Measurements from ENCODE around the gene RIC1. TPM values are rescaled to one million over a fixed set of nuclear protein-coding genes. Genes with fewer than 3 reads are reported as not detected.
"Not testable (repeated sequence)": the region's sequence is repeated elsewhere in the genome, so short reads cannot be mapped to it uniquely, and the experiment has no call there.

Gene RIC1
- total RNA-seq, 2 donors from 2014 or later, result 44.5 to 49.4 TPM

- DNase-seq (ENCODE audit: low spot score) (no peak), ATAC-seq (ENCODE audit: insufficient number of reproducible peaks, low FRiP score, low read depth) (no peak)
- TF ChIP-seq, protein P1, sequence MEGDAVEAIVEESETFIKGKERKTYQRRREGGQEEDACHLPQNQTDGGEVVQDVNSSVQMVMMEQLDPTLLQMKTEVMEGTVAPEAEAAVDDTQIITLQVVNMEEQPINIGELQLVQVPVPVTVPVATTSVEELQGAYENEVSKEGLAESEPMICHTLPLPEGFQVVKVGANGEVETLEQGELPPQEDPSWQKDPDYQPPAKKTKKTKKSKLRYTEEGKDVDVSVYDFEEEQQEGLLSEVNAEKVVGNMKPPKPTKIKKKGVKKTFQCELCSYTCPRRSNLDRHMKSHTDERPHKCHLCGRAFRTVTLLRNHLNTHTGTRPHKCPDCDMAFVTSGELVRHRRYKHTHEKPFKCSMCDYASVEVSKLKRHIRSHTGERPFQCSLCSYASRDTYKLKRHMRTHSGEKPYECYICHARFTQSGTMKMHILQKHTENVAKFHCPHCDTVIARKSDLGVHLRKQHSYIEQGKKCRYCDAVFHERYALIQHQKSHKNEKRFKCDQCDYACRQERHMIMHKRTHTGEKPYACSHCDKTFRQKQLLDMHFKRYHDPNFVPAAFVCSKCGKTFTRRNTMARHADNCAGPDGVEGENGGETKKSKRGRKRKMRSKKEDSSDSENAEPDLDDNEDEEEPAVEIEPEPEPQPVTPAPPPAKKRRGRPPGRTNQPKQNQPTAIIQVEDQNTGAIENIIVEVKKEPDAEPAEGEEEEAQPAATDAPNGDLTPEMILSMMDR (IDR thresholded peaks at IDR 0.05), result no peak
- Histone ChIP-seq H3K4me3 (no peak overlapping the region), H3K9me3 (no peaks in the 10 kb centered on the region), H3K27me3 (replicated peaks; ENCODE audit: insufficient read depth) (no peaks in the 10 kb centered on the region), H3K27ac (no peak overlapping the region), H3K36me3 (peaks cover 3% of the 10 kb centered on the region), H3K4me1 (ENCODE audit: control insufficient read depth in 1 of 2, low read depth in 2 of 2) (no peaks in the 10 kb centered on the region)
These were observed 164.9 kb downstream of the RIC1 start for GRCh38 chr9:5793812-5794211.

- Histone ChIP-seq H3K4me3 (no peak overlapping the region), H3K4me1 (ENCODE audit: control insufficient read depth in 1 of 2, low read depth in 2 of 2) (peaks cover 10% of the 10 kb centered on the region in 2 donors), H3K36me3 (peaks cover 3% of the 10 kb centered on the region), H3K9me3 (no peaks in the 10 kb centered on the region), H3K27me3 (replicated peaks; ENCODE audit: insufficient read depth) (no peaks in the 10 kb centered on the region), H3K27ac (no peak overlapping the region)
- TF ChIP-seq, protein P1 (IDR thresholded peaks at IDR 0.05), result no peak
- no peak for DNase-seq (ENCODE audit: low spot score)
- ATAC-seq (ENCODE audit: insufficient number of reproducible peaks, low FRiP score, low read depth), result no peak
These were observed 167.4 kb downstream of the RIC1 start for GRCh38 chr9:5796298-5796697.

GRCh38 chr9:5798581-5798980, 169.7 kb downstream of the RIC1 start:
- H3K9me3 ChIP-seq, result no peaks in the 10 kb centered on the region
- TF ChIP-seq, protein P1 (IDR thresholded peaks at IDR 0.05), result no peak

GRCh38 chr9:5799314-5799713, 170.4 kb downstream of the RIC1 start:
- Histone ChIP-seq H3K9me3 (no peaks in the 10 kb centered on the region), H3K27me3 (replicated peaks; ENCODE audit: insufficient read depth) (no peaks in the 10 kb centered on the region), H3K27ac (no peak overlapping the region), H3K4me3 (peak overlapping the region; percentile 35), H3K4me1 (ENCODE audit: control insufficient read depth in 1 of 2, low read depth in 2 of 2) (peaks cover 15% of the 10 kb centered on the region in 2 donors), H3K36me3 (no peaks in the 10 kb centered on the region)
- no peak for ATAC-seq (ENCODE audit: insufficient number of reproducible peaks, low FRiP score, low read depth)
- DNase-seq (ENCODE audit: low spot score), result no peak
- TF ChIP-seq, protein P1 (IDR thresholded peaks at IDR 0.05), result peak; percentile 54

More at GRCh38 chr9:5798581-5798980, 169.7 kb downstream of the RIC1 start:
- no peaks in the 10 kb centered on the region for H3K27me3 ChIP-seq (replicated peaks; ENCODE audit: insufficient read depth)
- H3K36me3 ChIP-seq, result no peaks in the 10 kb centered on the region
- no peak for DNase-seq (ENCODE audit: low spot score)
- peaks cover 15% of the 10 kb centered on the region in 2 donors for H3K4me1 ChIP-seq (ENCODE audit: control insufficient read depth in 1 of 2, low read depth in 2 of 2)
- no peak for ATAC-seq (ENCODE audit: insufficient number of reproducible peaks, low FRiP score, low read depth)
- H3K27ac ChIP-seq, result no peak overlapping the region
- no peak overlapping the region for H3K4me3 ChIP-seq

DNA sequence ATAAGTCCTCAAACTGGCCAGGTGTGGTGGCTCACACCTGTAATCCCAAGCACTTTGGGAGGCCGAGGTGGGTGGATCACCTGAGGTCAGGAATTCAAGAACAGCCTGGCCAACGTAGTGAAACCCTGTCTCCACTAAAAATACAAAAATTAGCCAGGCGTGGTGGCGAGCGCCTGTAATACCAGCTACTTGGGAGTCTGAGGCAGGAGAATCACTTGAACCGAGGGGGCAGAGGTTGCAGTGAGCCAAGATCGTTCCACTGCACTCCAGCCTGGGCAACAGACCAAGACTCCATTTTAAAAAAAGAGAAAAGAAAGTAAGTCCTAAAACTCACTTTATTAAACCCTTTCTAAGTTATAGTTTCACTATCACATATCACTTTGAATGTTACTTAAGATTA, 171.5 kb downstream of the RIC1 start:
- peaks cover 15% of the 10 kb centered on the region in 2 donors for H3K4me1 ChIP-seq (ENCODE audit: control insufficient read depth in 1 of 2, low read depth in 2 of 2)
- not testable (repeated sequence) for ATAC-seq (ENCODE audit: insufficient number of reproducible peaks, low FRiP score, low read depth); H3K36me3 ChIP-seq; DNase-seq (ENCODE audit: low spot score); H3K4me3 ChIP-seq; H3K9me3 ChIP-seq; H3K27me3 ChIP-seq (replicated peaks; ENCODE audit: insufficient read depth)
- peak overlapping the region in 1 of 2 donors; percentile 42 for H3K27ac ChIP-seq

Data from thoracic aorta (tissue), 2 donors.